OCI-LY3 (cell line): ENCODE results near the gene SLC6A6.

Experiments used
- H2AFZ ChIP-seq: fragments of 200-600, 300-600 bp; shearing (Covaris generic); 2 replicates; pipeline ENCODE4 v1.6.0; 2014; ENCODE audit warnings: antibody characterized with exemption, low read depth, low read length
- H3K27ac ChIP-seq: fragments of 200-600, 300-600 bp; sonication (generic); 2 replicates; pipeline ENCODE4 v1.5.1; 2014; ENCODE audit warnings: mild to moderate bottlenecking, low read length, moderate library complexity, mixed read lengths
- H3K27me3 ChIP-seq: fragments of 200-600, 300-600 bp; sonication (generic); 2 replicates; pipeline ENCODE4 v1.6.1; 2014; ENCODE audit warnings: low read depth, low read length, mixed read lengths
- H3K36me3 ChIP-seq: fragments of 200-600, 300-600 bp; sonication (generic); replicated peaks from 2 replicates; pipeline ENCODE3; 2014; ENCODE audit warnings: low read depth, low read length, mixed read lengths
- H3K4me1 ChIP-seq: fragments of 300-600, 200-600 bp; sonication (generic); 2 replicates; pipeline ENCODE4 v1.6.1; 2014; ENCODE audit warnings: low read length, mixed read lengths
- H3K4me2 ChIP-seq: fragments of 200-600, 300-600 bp; sonication (generic); 2 replicates; pipeline ENCODE4 v1.6.1; 2014; ENCODE audit warnings: low read length, mixed read lengths
- H3K4me3 ChIP-seq: fragments of 300-600, 200-600 bp; sonication (generic); 2 replicates; pipeline ENCODE4 v1.5.1; 2014; ENCODE audit warnings: antibody characterized with exemption, mild to moderate bottlenecking, low read length, moderate library complexity
- H3K79me2 ChIP-seq: fragments of 300-600, 200-600 bp; shearing (Covaris generic); 2 replicates; pipeline ENCODE4 v1.6.1; 2014; ENCODE audit warnings: mild to moderate bottlenecking, low read length, mixed read lengths
- H3K9ac ChIP-seq: fragments of 300-600, 200-600 bp; shearing (Covaris generic); 2 replicates; pipeline ENCODE4 v1.6.0; 2014; ENCODE audit warnings: mild to moderate bottlenecking, low read length, moderate library complexity
- H3K9me3 ChIP-seq: fragments of 200-600, 300-600 bp; shearing (Covaris generic); 2 replicates; pipeline ENCODE4 v1.6.1; 2014; ENCODE audit warnings: low read length, mixed read lengths; ENCODE audit not compliant: insufficient read depth
- H4K20me1 ChIP-seq: fragments of 200-600, 300-600 bp; sonication (generic); 2 replicates; pipeline ENCODE4 v1.6.1; 2016; ENCODE audit warnings: low read length, mixed read lengths; ENCODE audit not compliant: insufficient read depth
- CTCF ChIP-seq: fragments of 200-600, 300-600 bp; sonication (generic); IDR thresholded peaks from 2 replicates; pipeline ENCODE4 v1.5.1; 2014; ENCODE audit warnings: antibody characterized with exemption, low read length, low read depth
- EZH2phosphoT487 ChIP-seq: fragments of 200-600 bp; shearing (Covaris generic); IDR thresholded peaks from 2 replicates; pipeline ENCODE4 v1.6.1; 2018; ENCODE audit warnings: antibody characterized with exemption, mixed run types, low read depth

SLC6A6 gene

DNA sequence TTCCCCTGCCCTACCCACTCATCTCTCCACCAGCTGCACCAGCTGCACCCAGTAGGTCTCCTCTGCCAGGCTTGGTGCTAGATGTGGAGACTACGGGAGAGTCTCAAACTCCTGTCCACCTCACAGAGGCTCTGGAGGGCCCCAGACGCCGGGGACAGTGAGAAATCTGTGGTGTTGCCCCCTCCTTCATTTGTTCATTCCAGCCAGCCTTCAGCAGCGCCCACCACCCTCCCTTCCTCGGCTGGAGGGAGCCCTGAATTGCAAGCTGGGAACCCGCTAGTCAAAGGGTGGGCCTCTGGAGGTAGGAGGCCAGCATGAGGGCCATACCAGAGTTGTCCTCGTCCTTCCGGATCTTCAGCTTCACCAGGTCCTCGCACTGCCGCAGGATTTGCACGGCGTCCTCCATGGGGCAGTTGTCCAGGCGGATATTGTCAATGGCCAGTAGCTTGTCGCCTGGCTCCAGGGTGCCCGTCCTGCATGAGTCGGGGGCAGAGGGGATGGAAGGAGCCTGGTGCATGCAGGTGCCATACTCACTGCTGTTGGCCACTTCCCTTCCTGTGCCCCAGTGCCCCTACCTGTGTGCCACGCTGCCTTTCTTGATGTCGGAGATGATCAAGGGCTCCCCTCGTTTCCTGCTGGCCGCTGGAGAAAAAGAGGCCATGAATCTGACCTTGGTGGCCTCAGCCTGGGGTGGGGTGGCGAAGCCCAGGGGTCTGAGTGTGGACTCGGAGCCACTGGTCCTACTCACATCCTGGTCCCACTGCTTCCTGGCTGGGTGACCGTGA is 108.6 kb downstream of the SLC6A6 start:
- Histone ChIP-seq H3K4me1 (no peaks in the 10 kb centered on the region), H3K27ac (no peak overlapping the region)
- TF ChIP-seq CTCF, result no peak
- TF ChIP-seq EZH2phosphoT487, result no peak

GRCh38 chr3:14511623-14512280 is 109.3 kb downstream of the SLC6A6 start:
- Histone ChIP-seq H3K4me1 (no peaks in the 10 kb centered on the region), H3K79me2 (no peaks in the 10 kb centered on the region), H3K36me3 (no peaks in the 10 kb centered on the region), H4K20me1 (no peaks in the 10 kb centered on the region), H3K9me3 (no peaks in the 10 kb centered on the region), H3K27me3 (peaks cover 6% of the 10 kb centered on the region; the same call in 1 of the 2 replicates), H3K27ac (no peak overlapping the region), H3K4me3 (no peak overlapping the region), H2AFZ (no peak overlapping the region), H3K9ac (no peak overlapping the region), H3K4me2 (no peak overlapping the region)
- no peak for TF ChIP-seq EZH2phosphoT487
- no peak for TF ChIP-seq CTCF

More for the DNA sequence above, 108.6 kb downstream of the SLC6A6 start:
- no peak overlapping the region for H3K4me2 ChIP-seq
- H4K20me1 ChIP-seq, result no peaks in the 10 kb centered on the region
- H3K36me3 ChIP-seq, result no peaks in the 10 kb centered on the region
- peaks cover 4% of the 10 kb centered on the region; the same call in 1 of the 2 replicates for H3K27me3 ChIP-seq
- no peaks in the 10 kb centered on the region for H3K79me2 ChIP-seq
- H2AFZ ChIP-seq, result no peak overlapping the region
- H3K4me3 ChIP-seq, result no peak overlapping the region
- H3K9me3 ChIP-seq, result no peaks in the 10 kb centered on the region
- H3K9ac ChIP-seq, result no peak overlapping the region

GRCh38 chr3:14512281-14512941 is 110.0 kb downstream of the SLC6A6 start:
- Histone ChIP-seq H3K27me3 (peaks cover 6% of the 10 kb centered on the region; the same call in 1 of the 2 replicates), H3K36me3 (no peaks in the 10 kb centered on the region), H4K20me1 (no peaks in the 10 kb centered on the region), H3K4me3 (no peak overlapping the region), H3K4me2 (no peak overlapping the region), H3K9ac (no peak overlapping the region), H2AFZ (no peak overlapping the region), H3K79me2 (no peaks in the 10 kb centered on the region), H3K4me1 (no peaks in the 10 kb centered on the region), H3K27ac (no peak overlapping the region), H3K9me3 (no peaks in the 10 kb centered on the region)
- TF ChIP-seq CTCF, result no peak
- no peak for TF ChIP-seq EZH2phosphoT487

- no peak overlapping the region for H3K9ac ChIP-seq
- H3K4me2 ChIP-seq, result no peak overlapping the region
- no peak for TF ChIP-seq EZH2phosphoT487
- TF ChIP-seq CTCF, result no peak
- H3K9me3 ChIP-seq, result no peaks in the 10 kb centered on the region
- H3K27me3 ChIP-seq, result peaks cover 6% of the 10 kb centered on the region; the same call in 1 of the 2 replicates
- H3K79me2 ChIP-seq, result no peaks in the 10 kb centered on the region
- no peak overlapping the region for H3K27ac ChIP-seq
- H2AFZ ChIP-seq, result no peak overlapping the region
- H3K4me3 ChIP-seq, result no peak overlapping the region
- no peaks in the 10 kb centered on the region for H3K36me3 ChIP-seq
- no peaks in the 10 kb centered on the region for H3K4me1 ChIP-seq
- no peaks in the 10 kb centered on the region for H4K20me1 ChIP-seq
Measured at GRCh38 chr3:14512942-14513327, 110.5 kb downstream of the SLC6A6 start.
